HG03045 (cell line): ENCODE results near the gene RITA1.
A peak's percentile ranks its signal among the peaks of the same experiment; 100 is the strongest.

Experiments used
- ATAC-seq: cut with Tn5 transposase; IDR thresholded peaks from one replicate; pipeline ENCODE4 v1.9.1; 2021; ENCODE audit warnings: mild to moderate bottlenecking, moderate library complexity; ENCODE audit not compliant: unreplicated experiment

Gene RITA1

DNA sequence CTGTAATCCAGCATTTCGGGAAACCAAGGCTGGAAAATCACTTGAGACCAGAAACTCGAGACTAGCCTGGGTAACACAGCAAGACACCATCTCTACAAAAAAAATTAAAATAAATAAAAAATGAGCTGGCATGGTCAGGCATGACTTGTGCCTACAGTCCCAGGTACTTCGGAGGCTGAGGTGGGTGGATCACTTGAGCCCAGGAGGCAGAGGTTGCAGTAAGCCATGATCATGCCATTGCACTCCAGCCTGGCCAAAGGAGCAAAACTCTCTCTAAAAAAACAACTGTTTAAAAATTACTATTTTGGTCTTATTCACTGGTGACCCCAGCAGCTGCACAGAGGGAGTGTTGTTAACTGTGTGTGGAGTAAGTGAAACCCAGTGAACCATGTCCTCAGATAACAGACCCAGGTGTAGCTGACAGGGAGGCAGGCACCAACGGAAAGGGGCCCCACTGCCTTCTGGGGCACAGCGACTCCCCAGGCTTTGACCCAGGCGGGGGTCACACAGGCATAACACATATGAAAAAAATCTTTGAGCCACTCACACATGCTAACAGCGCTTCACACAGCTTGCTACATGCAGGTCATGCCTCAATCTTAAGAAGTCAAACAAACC, 12.3 kb upstream of the RITA1 start:
- no peak for ATAC-seq

DNA sequence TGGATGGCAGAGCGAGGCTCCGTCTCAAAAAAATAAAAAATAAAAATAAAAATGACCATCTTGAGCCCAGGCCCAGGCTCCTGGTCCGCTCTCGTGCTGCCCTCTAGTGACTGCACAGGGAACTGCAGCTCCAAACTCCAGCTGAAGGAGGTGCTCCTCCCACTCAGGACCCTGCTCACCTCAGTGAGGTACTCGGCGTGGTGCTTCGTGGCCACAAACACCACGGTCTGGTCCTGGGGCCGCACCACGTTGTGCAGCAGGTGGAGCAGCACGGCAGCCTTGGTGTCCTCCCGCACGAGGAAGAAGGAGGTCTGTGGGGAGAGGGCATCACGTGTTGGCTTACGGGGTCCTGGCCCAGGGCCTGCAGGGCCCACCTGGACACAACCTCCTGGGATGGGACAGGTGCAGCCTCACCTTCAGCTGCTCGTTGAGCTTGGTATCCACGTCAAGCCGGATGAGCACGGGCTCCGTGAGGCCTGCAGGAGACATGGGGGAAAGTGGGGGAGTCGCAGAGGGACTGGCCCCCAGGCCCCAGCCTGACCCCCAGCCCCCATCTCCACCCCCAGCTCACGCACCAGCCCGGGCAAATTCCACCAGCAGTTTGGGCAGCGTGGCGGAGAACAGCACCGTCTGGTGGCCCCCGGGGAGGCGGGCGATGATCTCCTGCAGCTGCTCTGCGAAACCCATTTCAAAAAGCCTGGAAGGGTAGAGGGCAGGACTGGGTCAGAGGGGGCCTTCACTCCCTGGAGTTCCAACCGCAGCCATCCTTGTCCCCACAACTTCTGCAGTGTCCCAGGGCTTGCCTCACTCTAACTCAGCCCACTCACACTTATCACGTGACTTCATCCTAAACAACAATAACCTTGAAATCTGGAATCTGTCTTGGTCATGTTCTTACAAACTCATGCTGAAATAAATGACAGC, 10.8 kb upstream of the RITA1 start:
- no peak for ATAC-seq

DNA sequence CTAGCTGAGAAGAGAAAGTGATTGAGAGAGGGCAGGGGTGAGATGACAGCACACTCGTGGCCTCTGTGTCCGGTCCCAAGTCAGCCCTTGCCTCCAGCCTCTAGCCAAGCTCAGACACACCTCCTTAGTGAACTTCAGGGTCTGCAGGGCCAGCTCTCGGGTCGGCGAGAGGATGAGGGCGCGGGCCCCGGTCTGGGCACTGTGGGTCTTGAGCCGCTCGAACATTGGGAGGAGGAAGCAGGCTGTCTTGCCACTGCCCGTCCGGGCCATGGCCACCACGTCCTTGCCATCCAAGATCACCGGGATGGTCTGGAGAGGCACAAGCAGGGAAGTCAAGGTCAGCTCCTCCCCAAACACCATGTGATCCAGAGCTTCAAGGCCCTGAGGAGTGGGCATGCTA, 6.5 kb upstream of the RITA1 start:
- ATAC-seq: no peak

GRCh38 chr12:113180333-113180732, 5.2 kb upstream of the RITA1 start:
- no peak for ATAC-seq

- ATAC-seq: no peak
Measured at GRCh38 chr12:113181975-113182374, 3.5 kb upstream of the RITA1 start.

DNA sequence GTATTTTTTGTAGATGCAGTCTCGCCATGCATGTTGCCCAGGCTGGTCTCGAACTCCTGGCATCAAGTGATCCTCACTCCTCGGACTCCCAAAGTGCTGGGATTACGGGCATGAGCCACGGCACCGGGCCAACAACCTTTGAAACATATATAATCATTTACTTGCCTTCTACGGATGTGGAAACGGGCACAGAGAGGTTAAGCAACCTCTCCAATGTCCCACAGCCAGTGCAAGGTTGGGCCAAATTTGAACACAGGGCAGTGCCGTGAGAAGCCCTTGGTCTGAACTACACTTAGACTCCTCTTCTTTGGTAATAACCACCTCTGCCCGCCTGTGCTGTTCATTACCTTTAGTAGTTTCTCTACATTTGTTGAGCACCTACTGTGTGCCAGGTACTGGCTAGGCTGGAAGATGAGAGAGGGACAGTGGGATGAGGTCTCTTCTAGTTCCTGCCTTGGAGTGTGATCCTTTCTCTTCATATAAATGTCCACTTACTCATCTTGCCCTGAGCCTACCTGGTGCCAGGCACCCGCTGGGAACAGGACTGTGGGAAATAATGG, 2.4 kb upstream of the RITA1 start:
- ATAC-seq: no peak

GRCh38 chr12:113184098-113184899, 1.2 kb upstream of the RITA1 start:
- ATAC-seq: peak; percentile 53

DNA sequence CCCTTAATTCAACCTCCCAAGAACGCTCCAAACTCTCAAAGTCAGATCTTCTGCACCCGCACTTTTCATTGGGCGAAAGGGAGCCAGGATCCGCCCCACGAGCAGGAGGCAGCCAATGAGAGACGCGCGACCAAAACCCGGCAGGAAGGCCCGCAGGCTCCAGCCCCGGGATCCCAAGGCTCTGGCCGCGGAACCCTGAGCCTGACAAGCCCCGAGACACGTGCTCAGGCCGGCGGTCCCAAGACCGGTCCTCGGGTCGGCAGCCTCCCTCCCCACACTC, 681 bp upstream of the RITA1 start:
- peak; percentile 87 for ATAC-seq

DNA sequence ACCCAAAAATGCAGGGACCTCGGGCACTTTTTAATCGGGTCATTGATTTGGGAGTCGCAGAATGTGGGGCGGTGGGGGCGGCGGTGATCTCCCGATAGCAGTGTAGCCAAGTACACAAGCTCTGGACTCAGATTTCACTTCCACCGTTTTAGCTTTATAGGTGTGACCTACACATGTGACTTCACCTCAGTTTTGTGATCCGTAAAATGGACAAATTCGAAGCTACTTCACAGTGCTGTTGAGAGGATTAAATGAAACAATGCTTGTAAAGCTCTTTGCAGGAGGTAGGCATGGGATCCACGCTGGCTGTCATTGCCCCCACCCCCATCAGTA, 478 bp downstream of the RITA1 start:
- no peak for ATAC-seq

DNA sequence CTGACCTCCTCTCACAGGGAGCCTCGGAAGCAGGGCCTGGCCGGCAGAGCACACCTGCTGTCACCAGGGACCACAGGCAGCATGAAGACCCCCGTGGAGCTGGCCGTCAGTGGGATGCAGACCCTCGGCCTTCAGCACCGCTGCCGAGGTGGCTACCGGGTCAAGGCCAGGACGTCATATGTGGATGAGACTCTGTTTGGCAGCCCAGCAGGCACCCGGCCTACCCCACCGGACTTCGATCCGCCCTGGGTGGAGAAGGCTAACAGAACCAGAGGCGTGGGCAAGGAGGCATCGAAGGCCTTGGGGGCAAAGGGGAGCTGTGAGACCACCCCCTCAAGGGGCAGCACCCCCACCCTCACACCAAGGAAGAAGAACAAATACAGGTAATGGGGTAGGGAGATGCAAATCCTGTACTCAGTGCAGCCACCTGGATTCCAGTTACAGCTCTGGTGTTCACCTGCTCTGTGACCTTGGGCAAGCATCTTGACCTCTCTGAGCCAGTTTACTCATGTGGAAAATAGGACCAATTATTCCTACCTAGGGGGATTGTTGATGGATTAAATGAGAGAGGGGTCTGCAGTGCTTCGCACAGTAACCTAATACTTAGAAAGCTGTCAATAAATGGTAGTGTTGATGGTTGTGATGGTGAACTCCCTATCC, 1.3 kb downstream of the RITA1 start:
- ATAC-seq: no peak

- ATAC-seq: no peak
Measured at GRCh38 chr12:113189361-113189760, 3.8 kb downstream of the RITA1 start.

- no peak for ATAC-seq
Measured at GRCh38 chr12:113190761-113191160, 5.2 kb downstream of the RITA1 start.

GRCh38 chr12:113191227-113191626, 5.7 kb downstream of the RITA1 start:
- no peak for ATAC-seq

- ATAC-seq: no peak
Measured at GRCh38 chr12:113194971-113195391, 9.5 kb downstream of the RITA1 start.

DNA sequence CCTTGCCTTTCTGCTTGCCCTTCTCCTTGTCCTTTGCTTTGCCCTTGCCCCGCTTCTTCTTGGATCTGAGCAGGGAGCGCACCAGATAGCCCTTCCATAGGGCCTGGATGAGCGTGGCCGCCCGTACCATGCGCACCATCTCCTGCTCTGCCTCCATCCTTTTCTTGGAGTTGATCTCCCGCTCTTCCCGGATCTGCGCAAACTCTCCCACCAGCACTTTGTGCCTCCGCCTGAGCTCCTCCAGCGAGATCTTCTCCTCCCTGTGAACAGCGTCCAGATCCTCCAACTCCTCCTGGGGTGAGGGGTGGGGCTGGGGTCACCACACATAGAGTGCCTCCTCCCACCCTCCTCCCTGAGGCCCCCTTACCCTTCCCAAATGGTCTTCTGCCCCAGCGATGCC, 10.1 kb downstream of the RITA1 start:
- ATAC-seq: no peak

DNA sequence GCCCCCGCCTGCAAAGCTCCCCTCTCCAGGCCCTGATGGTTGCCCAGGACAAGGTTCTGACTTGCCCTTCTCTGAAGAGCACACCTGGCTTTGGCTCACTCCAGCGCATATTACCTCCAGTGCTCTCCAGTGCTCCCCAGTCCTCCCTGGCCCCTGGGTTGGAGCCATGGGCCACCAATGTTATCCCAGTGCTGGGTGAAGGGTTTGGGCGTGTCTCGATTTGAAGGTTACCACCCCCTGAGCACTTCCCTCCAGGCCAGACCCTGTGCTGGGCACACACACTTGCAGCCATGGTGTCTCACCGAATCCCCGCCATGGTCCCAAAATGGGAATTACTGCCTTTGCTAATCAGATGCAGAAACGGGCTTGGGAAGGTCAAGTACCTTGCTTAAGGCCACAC, 11.1 kb downstream of the RITA1 start:
- no peak for ATAC-seq

DNA sequence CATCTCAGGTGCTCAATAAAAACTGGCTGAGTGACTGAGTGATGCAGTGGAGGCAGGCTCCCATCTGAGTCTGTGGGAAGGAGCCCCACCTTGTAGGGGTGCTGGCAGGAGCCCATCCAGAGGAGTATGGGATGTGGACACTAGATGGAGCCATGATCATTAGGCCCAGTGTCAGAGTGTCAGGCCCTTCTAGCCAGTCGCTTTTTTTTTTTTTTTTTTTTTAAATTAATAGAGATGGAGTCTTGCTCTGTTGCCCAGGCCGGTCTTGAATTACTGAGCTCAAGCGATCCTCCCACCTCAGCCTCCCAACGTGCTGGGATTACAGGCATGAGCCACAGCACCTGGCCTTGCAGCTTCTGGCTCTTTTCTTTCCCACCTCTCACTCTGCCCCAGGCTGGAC, 11.5 kb downstream of the RITA1 start:
- peak; percentile 76 for ATAC-seq

- ATAC-seq: no peak
Measured at GRCh38 chr12:113197518-113198077, 12.1 kb downstream of the RITA1 start.

GRCh38 chr12:113198296-113198695, 12.8 kb downstream of the RITA1 start:
- ATAC-seq: no peak

DNA sequence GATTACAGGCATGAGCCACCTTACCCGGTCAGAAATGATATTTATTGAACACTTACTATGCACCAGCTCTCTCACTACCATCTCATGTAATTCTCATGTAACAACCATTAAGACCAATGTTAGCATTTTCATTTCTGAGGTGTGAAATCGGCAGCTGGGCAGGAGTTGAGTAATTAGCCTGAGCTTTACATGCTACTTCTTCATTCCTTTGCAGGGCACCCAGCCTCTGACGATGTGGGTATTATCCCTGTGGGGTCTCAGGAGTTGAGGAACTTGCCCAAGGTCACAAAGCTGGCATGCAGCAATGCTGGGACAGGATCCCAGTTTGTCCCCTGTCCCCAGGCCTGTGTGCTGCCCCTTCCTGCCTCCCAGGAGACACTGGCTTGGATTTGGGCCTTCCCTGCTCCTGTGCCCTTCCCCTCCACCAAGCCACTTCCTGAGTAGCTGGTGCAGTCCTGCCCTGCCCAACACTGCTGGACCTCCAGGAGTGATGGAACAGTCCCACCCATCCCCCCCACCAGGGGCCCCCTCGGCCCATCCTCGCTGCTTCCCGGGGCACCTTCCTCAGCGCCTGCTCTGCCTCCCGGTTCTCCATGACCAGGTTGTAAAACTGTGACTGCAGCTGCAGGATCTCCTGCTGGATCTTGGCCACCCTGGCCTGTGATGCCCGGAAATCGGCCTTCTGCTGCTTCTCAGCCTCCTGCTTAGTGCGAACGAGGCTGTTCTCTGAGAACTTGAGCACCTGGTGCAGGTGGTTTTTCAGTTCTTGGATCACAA, 14.7 kb downstream of the RITA1 start:
- ATAC-seq: no peak
